ENCODE data around the gene SORCS2. TPM values are rescaled to one million over a fixed set of nuclear protein-coding genes. Genes with fewer than 3 reads are reported as not detected.

The SORCS2 gene
- total and polyA plus RNA-seq, 2 of the 13 experiments (the other 11 are each of a cell fraction or from before 2014, with no cell fraction given): 0.82 to 1.0 TPM

DNA sequence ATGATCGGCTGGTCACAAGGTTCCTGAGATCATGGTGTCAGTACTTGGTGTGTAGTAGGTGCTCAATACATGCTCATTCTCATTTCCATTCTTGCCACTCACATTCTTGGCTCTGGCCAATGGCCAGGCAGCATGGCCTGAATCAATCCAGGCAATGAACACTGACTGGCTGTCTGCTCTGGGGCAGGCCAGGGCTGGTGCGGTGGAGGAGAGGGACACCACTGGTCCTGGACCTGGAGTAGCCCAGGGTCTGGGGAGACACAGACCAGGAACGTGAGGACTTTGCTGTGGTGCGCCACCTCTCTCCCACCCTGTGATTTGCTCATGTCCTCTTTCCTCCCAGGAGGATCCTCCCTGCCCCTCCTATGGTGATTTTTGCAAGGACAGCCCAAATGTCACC is 122.9 kb downstream of the SORCS2 start:
- Histone ChIP-seq H3K4me2 (ENCODE audit: low read depth, low read length) (no peak overlapping the region), H3K27me3 (ENCODE audit: control insufficient read depth in 1 of 2, insufficient read depth in 2 of 2, low read length in 2 of 2) (peaks cover 4 to 37% of the 10 kb centered on the region in 2 experiments; a peak in 3 of 5 replicates), H3K4me3 (replicated peaks in 1 of 3; ENCODE audit: insufficient read depth in 1 of 3, low read depth in 2 of 3, low read length in 3 of 3) (no peak overlapping the region), H3K79me2 (ENCODE audit: insufficient read depth, low read length) (no peaks in the 10 kb centered on the region), H3K27ac (ENCODE audit: extremely low read length, insufficient read depth, low read length) (no peak overlapping the region), H3K9ac (ENCODE audit: insufficient read depth, low read depth, low read length) (no peak overlapping the region), H3K9me3 (ENCODE audit: low read length) (no peaks in the 10 kb centered on the region), H3K4me1 (ENCODE audit: insufficient read depth, low read length) (no peaks in the 10 kb centered on the region), H3K36me3 (replicated peaks in 1 of 2; ENCODE audit: control insufficient read depth in 1 of 2, insufficient read depth in 2 of 2, low read length in 2 of 2) (no peaks in the 10 kb centered on the region), H2AFZ (ENCODE audit: low read length) (no peak overlapping the region), H4K20me1 (ENCODE audit: insufficient read depth, low read length) (no peaks in the 10 kb centered on the region)
- DNase-seq (ENCODE audit: low spot score): no peak
- TF ChIP-seq NR2F1 (CRISPR knock-in tag; IDR thresholded peaks at IDR 0.05): no peak
- intact Hi-C loops (cut with micrococcal nuclease; ENCODE audit: unreplicated experiment): no loop called here
- no peak for ATAC-seq
- in situ Hi-C loops (cut with HindIII; ENCODE audit: extremely low pct_ligation_motif_present, low pct_unique_long_range_greater_than_20kb): no loop called here
- ChIA-PET POLR2A (no interaction called here), CTCF (ENCODE audit: low intra/inter-chr PET ratio, low total read pairs) (no interaction called here)
- no peak for FAIRE-seq
- 36% methylated on average over 2 of the region's 4 CpGs for WGBS (ENCODE audit: low lambda C conversion rate)
- no TSS peak for BruUV-seq (replicated peaks)

DNA sequence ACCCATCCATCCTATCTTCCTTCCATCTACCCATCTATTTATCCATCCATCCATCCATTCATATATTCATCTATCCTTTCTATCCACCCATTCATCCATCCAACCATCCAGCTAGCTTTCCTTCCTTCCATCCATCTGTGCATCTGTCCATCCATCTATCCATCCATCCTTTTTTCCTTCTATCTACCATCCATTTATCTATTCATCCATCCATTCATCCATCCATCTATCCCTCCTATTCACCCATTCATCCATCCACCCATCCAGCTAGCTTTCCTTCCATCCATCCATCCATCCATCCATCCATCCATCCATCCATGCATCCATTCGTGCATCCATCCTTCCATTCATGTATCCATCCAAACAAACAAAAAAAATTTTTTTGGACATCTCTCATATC is 123.6 kb downstream of the SORCS2 start:
- FAIRE-seq: no peak
- CTCF ChIA-PET (ENCODE audit: low intra/inter-chr PET ratio, low total read pairs): no interaction called here

More for the DNA sequence above, 123.6 kb downstream of the SORCS2 start:
- peaks cover 4 to 30% of the 10 kb centered on the region in 2 experiments; a peak in 3 of 5 replicates for H3K27me3 ChIP-seq (ENCODE audit: control insufficient read depth in 1 of 2, insufficient read depth in 2 of 2, low read length in 2 of 2)
- POLR2A ChIA-PET: no interaction called here
- H3K4me2 ChIP-seq (ENCODE audit: low read depth, low read length): no peak overlapping the region
- no peaks in the 10 kb centered on the region for H3K79me2 ChIP-seq (ENCODE audit: insufficient read depth, low read length)
- no peaks in the 10 kb centered on the region for H4K20me1 ChIP-seq (ENCODE audit: insufficient read depth, low read length)
- H3K4me1 ChIP-seq (ENCODE audit: insufficient read depth, low read length): no peaks in the 10 kb centered on the region
- TF ChIP-seq, protein P1, sequence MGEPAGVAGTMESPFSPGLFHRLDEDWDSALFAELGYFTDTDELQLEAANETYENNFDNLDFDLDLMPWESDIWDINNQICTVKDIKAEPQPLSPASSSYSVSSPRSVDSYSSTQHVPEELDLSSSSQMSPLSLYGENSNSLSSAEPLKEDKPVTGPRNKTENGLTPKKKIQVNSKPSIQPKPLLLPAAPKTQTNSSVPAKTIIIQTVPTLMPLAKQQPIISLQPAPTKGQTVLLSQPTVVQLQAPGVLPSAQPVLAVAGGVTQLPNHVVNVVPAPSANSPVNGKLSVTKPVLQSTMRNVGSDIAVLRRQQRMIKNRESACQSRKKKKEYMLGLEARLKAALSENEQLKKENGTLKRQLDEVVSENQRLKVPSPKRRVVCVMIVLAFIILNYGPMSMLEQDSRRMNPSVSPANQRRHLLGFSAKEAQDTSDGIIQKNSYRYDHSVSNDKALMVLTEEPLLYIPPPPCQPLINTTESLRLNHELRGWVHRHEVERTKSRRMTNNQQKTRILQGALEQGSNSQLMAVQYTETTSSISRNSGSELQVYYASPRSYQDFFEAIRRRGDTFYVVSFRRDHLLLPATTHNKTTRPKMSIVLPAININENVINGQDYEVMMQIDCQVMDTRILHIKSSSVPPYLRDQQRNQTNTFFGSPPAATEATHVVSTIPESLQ (CRISPR knock-in tag; conservative IDR thresholded peaks at IDR 0.05): no peak
- TF ChIP-seq FOXP1 (IDR thresholded peaks at IDR 0.05): 0 out of 2 replicates have a peak, but pooled peaks have one; percentile 21
- TF ChIP-seq FOXP1 (CRISPR knock-in tag; IDR thresholded peaks at IDR 0.05): no peak
- in situ Hi-C loops (cut with HindIII; ENCODE audit: extremely low pct_ligation_motif_present, low pct_unique_long_range_greater_than_20kb) (no loop called here), intact Hi-C loops (cut with micrococcal nuclease; ENCODE audit: unreplicated experiment) (no loop called here)
- no TSS peak for BruUV-seq (replicated peaks)
- no peak overlapping the region for H3K4me3 ChIP-seq (replicated peaks in 1 of 3; ENCODE audit: insufficient read depth in 1 of 3, low read depth in 2 of 3, low read length in 3 of 3)
- H2AFZ ChIP-seq (ENCODE audit: low read length): no peak overlapping the region
- no peak overlapping the region for H3K9ac ChIP-seq (ENCODE audit: insufficient read depth, low read depth, low read length)
- H3K36me3 ChIP-seq (replicated peaks in 1 of 2; ENCODE audit: control insufficient read depth in 1 of 2, insufficient read depth in 2 of 2, low read length in 2 of 2): no peaks in the 10 kb centered on the region
- 0% methylated on average over 1 of the region's 1 CpG for WGBS (ENCODE audit: low lambda C conversion rate)
- no peak for ATAC-seq
- no peaks in the 10 kb centered on the region for H3K9me3 ChIP-seq (ENCODE audit: low read length)
- no peak for DNase-seq (ENCODE audit: low spot score)
- no peak overlapping the region for H3K27ac ChIP-seq (ENCODE audit: extremely low read length, insufficient read depth, low read length)
